HepG2 (cell line): ENCODE results near the gene DNAJC4. TPM values are rescaled to one million over a fixed set of nuclear protein-coding genes. Genes with fewer than 3 reads are reported as not detected.

Experiments
- NFAT5 ChIP-seq: sonication (generic); formaldehyde crosslinking; IDR thresholded peaks from 2 replicates; pipeline ENCODE4 v1.4.0; 2020; ENCODE audit warnings: missing genetic modification reagents
- SOX5 ChIP-seq: IDR thresholded peaks from 2 replicates; pipeline ENCODE4 v1.6.1; 2016; ENCODE audit warnings: borderline replicate concordance
- THAP8 ChIP-seq: sonication (generic); formaldehyde crosslinking; IDR thresholded peaks from 2 replicates; pipeline ENCODE4 v1.5.1; 2020; ENCODE audit warnings: missing genetic modification reagents, mild to moderate bottlenecking, borderline replicate concordance
- ZHX2 ChIP-seq, 2 experiments: sonication (generic) in 1 of 2; formaldehyde crosslinking in 1 of 2; IDR thresholded peaks; 2 replicates each; pipeline versions ENCODE4 v1.6.1 to v1.9.0; 2014 to 2022; ENCODE audit warnings: antibody characterized with exemption in 1 of 2, borderline replicate concordance in 1 of 2, inconsistent platforms in 1 of 2, low read depth in 1 of 2, missing genetic modification reagents in 1 of 2
- ZMYM4 ChIP-seq: sonication (generic); formaldehyde crosslinking; IDR thresholded peaks from 2 replicates; pipeline ENCODE4 v1.8.1; 2023; ENCODE audit warnings: mild to moderate bottlenecking, missing genetic modification reagents
- ZNF264 ChIP-seq: sonication (generic); formaldehyde crosslinking; IDR thresholded peaks from 2 replicates; pipeline ENCODE4 v1.4.0; 2020; ENCODE audit warnings: missing genetic modification reagents
- ZNF776 ChIP-seq: sonication (generic); formaldehyde crosslinking; IDR thresholded peaks from 2 replicates; pipeline ENCODE4 v1.4.0; 2020; ENCODE audit warnings: mild to moderate bottlenecking, missing genetic modification reagents
- ZNF800 ChIP-seq: sonication (generic); formaldehyde crosslinking; IDR thresholded peaks from 2 replicates; pipeline ENCODE4 v1.4.0; 2020; ENCODE audit warnings: missing genetic modification reagents
- polyA plus RNA-seq, 8 experiments: library from polyadenylated mRNA; depleted of rRNA in 3 of 8; stranded (reverse) in 7 of 8; unstranded in 1 of 8; fragments of >200 nt; fragmentation: Illumina TruSeq in 4 of 8; extraction: Trizol in 4 of 8; gene quantifications; 2 replicates each; pipeline versions ENCODE4 v1.2.1 to v1.2.3, GENCODE V29; 2011 to 2016; ENCODE audit warnings: low read depth in 4 of 8, missing spikeins in 1 of 8, mixed read lengths in 1 of 8; ENCODE audit not compliant: insufficient read depth in 1 of 8
- total RNA-seq, 5 experiments: library from RNA; depleted of rRNA; stranded (reverse); fragments of >200 nt; fragmentation: Illumina TruSeq; extraction: Trizol; gene quantifications; 2 replicates each; pipeline ENCODE4 v1.2.3, GENCODE V29; 2016; ENCODE audit warnings: low read depth in 1 of 5
- TF ChIP-seq, protein P1 (sequence below): sonication (generic); formaldehyde crosslinking; IDR thresholded peaks from 2 replicates; pipeline ENCODE4 v1.4.0; 2020; ENCODE audit warnings: missing genetic modification reagents

DNAJC4 gene
- total and polyA plus RNA-seq, 2 of the 13 experiments (the other 11 are each of a cell fraction or from before 2014, with no cell fraction given): 10.3 to 60.8 TPM

GRCh38 chr11:64185693-64186491 is 44.5 kb upstream of the DNAJC4 start, which contains the start of gene STIP1 (continued):
- 0 out of 2 replicates have a peak, but pooled peaks have one; percentile 20 for TF ChIP-seq ZHX2 (IDR thresholded peaks at IDR 0.05; ENCODE audit: low read depth)
- no peak for TF ChIP-seq ZHX2 (CRISPR knock-in tag; IDR thresholded peaks at IDR 0.05; ENCODE audit: borderline replicate concordance)
- peak; percentile 56; the same call in 1 of the 2 replicates for TF ChIP-seq ZNF264 (CRISPR knock-in tag)
- 0 out of 2 replicates have a peak, but pooled peaks have one; percentile 43 for TF ChIP-seq SOX5 (CRISPR knock-in tag)
- TF ChIP-seq, protein P1, sequence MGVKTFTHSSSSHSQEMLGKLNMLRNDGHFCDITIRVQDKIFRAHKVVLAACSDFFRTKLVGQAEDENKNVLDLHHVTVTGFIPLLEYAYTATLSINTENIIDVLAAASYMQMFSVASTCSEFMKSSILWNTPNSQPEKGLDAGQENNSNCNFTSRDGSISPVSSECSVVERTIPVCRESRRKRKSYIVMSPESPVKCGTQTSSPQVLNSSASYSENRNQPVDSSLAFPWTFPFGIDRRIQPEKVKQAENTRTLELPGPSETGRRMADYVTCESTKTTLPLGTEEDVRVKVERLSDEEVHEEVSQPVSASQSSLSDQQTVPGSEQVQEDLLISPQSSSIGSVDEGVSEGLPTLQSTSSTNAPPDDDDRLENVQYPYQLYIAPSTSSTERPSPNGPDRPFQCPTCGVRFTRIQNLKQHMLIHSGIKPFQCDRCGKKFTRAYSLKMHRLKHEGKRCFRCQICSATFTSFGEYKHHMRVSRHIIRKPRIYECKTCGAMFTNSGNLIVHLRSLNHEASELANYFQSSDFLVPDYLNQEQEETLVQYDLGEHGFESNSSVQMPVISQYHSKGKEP: peak; percentile 73; the same call in 1 of the 2 replicates
- TF ChIP-seq ZNF776 (CRISPR knock-in tag): peak; percentile 24; the same call in 1 of the 2 replicates
- TF ChIP-seq NFAT5 (CRISPR knock-in tag): 0 out of 2 replicates have a peak, but pooled peaks have one; percentile 51
- TF ChIP-seq ZNF800 (CRISPR knock-in tag): no peak
- TF ChIP-seq THAP8 (CRISPR knock-in tag): no peak; the same call in 1 of the 2 replicates
- peak; percentile 33; the same call in 1 of the 2 replicates for TF ChIP-seq ZMYM4 (CRISPR knock-in tag)
